CD4-positive, alpha-beta T cell treated with Interleukin-10 for 1 hour (primary cell): Measurements from ENCODE around the gene ADAMTSL1.
A peak's percentile ranks its signal among the peaks of the same experiment; 100 is the strongest.

Experiments
- DNase-seq: peaks from one replicate; pipeline ENCODE4 v3.0.0-alpha.2; 2020

Gene ADAMTSL1, protein sequence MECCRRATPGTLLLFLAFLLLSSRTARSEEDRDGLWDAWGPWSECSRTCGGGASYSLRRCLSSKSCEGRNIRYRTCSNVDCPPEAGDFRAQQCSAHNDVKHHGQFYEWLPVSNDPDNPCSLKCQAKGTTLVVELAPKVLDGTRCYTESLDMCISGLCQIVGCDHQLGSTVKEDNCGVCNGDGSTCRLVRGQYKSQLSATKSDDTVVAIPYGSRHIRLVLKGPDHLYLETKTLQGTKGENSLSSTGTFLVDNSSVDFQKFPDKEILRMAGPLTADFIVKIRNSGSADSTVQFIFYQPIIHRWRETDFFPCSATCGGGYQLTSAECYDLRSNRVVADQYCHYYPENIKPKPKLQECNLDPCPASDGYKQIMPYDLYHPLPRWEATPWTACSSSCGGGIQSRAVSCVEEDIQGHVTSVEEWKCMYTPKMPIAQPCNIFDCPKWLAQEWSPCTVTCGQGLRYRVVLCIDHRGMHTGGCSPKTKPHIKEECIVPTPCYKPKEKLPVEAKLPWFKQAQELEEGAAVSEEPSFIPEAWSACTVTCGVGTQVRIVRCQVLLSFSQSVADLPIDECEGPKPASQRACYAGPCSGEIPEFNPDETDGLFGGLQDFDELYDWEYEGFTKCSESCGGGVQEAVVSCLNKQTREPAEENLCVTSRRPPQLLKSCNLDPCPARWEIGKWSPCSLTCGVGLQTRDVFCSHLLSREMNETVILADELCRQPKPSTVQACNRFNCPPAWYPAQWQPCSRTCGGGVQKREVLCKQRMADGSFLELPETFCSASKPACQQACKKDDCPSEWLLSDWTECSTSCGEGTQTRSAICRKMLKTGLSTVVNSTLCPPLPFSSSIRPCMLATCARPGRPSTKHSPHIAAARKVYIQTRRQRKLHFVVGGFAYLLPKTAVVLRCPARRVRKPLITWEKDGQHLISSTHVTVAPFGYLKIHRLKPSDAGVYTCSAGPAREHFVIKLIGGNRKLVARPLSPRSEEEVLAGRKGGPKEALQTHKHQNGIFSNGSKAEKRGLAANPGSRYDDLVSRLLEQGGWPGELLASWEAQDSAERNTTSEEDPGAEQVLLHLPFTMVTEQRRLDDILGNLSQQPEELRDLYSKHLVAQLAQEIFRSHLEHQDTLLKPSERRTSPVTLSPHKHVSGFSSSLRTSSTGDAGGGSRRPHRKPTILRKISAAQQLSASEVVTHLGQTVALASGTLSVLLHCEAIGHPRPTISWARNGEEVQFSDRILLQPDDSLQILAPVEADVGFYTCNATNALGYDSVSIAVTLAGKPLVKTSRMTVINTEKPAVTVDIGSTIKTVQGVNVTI (N-terminal part only)

DNA sequence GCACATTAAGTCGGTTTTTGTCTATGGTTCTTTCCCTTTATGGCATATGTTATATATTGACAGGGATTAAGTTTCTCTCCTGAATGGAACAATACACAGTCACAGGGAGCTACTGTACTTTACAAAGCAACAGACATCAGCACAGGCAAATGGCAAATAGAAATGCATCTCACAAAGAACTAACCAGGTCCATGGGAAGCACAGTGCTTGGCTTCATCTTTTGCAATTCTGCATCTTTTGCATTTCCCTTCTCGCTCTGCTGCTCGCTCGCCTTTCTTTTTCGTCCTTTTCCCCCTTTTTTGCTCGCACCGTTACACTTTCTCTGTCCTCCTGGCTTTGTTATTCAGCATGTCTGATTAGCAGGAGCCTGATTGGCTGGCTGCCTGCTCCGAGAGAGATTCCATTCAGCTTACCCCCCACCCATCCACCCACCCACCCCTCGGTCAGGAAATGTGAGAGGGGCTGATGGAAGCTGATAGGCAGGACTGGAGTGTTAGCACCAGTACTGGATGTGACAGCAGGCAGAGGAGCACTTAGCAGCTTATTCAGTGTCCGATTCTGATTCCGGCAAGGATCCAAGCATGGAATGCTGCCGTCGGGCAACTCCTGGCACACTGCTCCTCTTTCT is at the start of gene ADAMTSL1:
Gene ADAMTSL1, plus strand, starts transcription at position 502 of the 628 bp plus-strand sequence. Its CDS starts 80 bp downstream, at position 582.
- no peak for DNase-seq

DNA sequence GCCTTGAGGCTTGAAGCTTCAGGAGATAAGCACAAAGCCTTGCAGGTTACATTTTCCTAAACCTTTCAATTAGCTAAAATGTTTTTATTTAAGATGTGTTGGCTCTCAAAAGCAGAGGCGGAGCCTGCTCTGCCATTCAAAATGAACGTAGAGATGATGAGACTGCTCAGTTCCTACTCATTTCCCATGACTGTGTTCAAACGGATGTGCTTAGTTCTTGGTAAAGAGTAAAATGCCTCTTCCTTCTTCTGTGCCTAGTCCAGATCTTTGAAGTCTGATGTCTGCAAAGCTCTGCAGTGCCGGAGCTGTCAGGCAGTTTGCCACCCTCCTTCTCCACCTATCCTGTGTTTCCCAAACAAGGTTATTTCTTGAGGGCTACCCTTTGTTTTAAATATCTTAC is 46.3 kb upstream of the ADAMTSL1 start:
- DNase-seq: no peak

DNA sequence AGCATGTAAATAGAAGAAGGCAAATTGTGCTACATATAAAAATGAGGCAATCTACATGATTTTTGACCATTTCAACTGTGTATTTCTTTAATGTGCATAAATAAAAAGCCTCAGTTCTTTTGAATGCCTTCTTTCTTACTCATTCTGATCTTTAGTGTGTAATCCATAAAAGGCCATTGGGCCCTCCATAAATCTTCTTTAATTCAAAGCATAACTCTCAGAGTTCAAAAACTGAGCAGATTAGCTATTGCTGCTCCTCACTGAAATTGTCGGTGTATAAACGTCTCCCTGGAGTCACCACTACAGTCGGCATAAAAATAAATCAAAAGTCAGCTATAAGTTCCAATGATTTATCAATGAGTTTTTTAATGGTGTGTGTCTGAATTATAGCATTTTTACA is 45.3 kb upstream of the ADAMTSL1 start:
- no peak for DNase-seq

DNA sequence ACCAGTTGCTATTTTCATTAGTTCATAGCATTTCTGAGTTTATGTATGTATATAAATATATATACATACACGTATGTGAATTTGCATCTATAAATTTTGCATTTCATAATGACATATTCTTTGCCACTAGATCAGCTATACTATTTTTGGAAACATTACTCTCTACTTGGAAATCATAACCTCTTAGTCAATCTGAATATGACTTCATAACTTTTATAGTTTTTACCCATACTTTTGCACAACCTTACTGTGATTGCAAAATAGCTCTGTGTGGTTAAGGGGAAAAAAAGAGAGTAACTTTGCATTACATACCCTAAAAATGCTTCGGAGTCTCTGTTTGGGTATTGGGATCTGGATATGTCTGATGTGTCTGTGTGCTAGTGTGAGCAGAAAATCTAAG is 44.9 kb upstream of the ADAMTSL1 start:
- no peak for DNase-seq

DNA sequence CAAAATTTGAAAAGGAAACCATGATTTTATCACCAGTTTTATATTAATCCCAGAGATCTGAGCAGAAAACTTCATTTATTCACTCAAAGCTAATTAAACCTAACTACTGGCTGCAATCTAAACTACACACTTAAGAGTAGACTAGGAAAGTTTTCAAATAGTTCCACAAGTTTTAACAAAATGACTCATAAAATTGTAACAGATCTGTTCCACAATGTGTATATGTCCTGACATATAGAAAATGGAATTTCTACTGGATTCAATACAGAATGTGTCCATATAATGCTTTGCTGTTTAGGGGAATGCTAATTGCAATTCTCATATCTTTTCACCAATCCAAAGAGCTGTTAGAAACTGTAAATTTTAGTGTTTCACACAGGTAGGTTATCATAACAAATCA is 40.3 kb upstream of the ADAMTSL1 start:
- no peak for DNase-seq

DNA sequence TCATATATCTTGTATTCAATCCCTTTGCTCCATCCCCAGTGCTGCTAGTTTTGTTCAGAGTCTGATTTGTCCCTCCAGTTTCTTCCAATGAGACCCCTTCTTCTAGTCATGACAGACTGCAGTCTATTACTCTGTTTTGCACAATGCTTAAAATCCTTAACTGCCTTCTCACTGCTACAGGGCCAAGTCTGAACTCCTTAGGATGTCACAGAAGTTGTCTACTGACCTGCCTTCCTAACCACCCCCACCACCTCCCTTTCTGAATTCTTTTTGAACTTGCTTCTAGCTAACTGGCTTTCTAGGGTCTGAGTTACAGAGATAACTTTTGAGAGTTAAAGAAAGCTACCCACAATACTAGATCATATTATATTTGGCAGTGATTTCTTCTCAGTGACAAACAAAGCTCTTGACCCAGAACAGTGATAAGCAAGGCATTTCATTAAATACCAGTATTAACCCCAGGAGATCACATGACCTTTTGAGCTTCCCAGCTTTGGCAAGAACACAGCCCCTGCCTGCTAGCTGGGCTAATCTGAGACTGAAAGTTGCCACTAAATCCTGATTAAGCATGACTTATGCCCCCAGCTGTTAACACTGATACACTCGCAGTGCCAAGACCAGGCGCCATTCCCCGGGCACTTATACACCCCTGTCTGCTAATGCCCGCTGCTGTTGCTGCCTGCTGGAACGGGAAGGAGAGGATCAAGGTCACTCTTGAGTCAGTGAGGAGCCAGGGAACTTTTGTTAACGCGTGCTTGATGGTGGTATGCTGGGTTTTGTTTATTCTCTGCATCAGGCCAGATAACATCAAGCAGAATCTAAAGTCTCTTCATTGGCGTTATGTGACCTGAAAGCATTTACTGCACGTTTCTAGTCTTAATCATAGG is 36.4 kb upstream of the ADAMTSL1 start:
- DNase-seq: no peak

DNA sequence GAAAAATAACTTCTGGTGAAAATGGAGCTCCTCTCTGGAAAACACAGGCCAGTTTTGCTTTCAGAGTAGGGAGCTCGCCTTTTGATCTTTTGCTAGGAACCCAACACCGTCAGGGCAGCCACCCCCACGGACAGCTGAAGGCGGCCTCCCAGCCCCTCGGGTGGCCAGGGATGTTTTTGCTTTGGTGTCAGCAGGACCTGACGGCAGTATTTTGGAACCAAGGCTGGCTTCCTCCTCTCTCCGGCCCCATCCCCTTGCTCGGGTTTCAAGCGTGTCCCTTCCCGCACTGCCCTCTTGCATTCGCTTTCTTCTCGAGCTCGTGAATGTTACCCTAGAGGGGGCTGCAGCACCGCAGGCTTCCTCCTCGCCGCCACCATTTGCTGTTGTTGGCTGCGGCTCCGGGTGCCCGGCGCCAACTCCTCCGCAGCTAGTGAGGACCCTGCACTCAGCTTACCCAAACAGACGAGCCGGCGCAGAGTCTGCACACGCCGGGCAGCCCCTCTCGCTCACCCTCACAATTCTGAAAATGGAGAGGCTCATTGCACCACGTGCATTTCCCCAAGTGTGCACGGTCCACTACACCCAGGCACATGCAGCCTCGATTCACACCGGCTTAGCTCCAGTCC is 35.5 kb upstream of the ADAMTSL1 start:
- no peak for DNase-seq

DNA sequence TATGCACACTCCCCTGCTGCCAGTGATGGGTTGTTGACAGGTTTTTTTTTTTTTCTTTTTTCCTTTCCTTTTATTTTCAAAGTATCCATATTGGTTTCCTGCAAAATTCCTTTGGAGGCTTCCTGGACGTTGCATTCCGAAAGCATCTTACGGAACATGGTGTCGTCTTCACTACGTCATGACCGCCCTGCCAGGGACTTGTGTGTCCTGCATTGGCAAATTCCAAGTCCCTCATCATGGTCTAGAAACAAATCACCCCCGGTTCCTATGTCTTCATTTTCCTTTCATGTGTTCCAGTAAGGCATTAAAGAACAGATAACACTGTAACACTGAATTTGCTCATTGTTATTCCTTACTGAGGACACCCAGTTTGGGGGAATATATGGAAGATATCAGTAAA is 35.0 kb upstream of the ADAMTSL1 start:
- DNase-seq: no peak

DNA sequence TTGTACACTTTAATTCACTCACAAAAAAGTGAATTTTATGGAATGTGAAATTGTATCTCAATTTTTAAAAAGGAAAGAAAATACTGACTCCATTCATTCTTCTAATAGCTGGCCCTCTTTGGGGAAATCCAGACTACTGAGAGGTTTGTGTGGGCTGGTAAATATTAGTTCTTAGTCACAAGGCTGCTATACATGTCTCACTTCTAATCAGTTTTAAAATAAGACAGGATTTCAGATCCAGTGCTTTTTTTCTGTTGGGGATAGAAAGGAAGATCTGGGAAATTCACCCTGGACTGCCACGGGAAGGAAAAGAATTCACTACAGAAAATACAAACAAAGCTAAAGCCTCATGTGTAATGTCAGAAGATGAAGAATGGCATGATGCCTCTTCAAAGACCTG is 32.7 kb upstream of the ADAMTSL1 start:
- no peak for DNase-seq

DNA sequence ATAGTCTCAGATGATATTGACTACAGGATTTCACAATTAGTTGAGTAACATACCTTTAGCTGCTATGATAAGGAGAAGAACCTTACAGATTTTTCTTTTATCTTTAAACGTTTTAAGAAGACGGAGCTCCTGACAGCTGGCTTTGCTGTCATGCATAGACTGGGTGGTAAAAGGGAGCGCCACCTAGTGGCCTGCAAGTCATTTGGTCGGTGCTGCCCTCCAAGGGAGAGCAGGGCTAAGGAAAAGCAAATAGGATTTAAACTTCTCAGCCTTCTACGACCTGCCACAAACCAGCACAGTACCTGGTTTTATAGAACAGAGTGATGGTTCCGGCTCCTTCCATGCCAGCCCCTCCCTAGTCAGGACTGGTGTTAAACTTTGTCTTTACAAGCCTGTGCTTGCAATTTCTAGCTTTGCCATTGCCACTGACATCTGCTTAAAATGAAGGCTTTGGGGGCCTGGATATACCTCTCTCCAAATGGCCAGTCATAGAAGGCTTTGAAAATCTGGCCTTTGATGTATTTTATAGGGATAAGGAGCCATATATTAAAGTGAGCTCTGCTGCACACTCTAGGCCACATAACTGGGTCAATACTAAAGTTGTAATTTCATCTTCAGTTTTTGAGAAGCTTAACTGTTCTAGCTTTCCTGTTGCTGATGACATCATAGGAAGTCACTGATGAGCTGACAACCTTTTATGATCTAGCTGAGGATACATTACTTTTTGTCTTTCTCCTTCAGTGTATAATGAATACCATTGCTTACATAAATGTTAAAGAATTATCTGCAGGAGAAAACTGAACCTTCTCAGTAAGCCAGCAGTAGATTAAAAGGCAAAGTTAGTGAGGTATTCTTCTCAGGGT is 31.1 kb upstream of the ADAMTSL1 start:
- peak; percentile 33 for DNase-seq

DNA sequence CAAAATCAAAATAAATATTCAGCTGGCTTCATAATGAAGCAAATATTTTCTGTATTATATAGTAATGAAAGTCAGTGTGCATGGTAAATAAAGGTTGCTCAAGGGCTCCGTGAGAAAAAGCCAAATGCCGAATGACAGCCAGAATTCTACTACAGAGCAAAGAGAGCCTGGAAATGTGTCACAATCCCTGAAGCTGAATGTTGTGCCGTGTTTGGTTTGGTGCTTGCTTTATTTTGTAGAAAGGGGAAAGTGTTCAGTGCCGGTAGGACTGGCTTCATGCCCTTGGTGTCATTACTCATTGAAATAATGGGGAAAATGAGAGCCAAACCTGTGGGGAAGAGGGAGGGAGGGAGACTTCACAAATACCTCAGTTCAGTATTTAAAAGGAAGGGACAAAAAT is 26.8 kb upstream of the ADAMTSL1 start:
- DNase-seq: no peak

DNA sequence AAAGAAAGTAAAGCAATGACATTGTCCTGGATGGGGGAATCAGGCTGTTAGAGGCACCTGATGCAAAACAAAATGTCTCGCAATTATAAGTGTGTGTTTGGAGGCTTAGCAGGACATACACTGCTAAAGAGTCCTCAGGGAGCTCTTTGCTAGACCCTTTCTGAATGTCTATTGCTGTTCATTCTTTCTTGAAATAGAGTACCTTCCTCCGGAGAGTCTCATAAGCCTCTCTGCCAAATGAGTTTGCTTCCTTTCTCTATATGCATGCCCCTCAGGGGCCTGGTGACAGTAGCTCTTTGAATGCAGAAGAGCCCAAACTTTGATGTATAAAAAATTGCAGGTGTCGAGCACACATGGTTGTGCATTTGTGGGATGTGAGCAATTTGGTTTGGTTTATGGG is 26.4 kb upstream of the ADAMTSL1 start:
- DNase-seq: no peak

DNA sequence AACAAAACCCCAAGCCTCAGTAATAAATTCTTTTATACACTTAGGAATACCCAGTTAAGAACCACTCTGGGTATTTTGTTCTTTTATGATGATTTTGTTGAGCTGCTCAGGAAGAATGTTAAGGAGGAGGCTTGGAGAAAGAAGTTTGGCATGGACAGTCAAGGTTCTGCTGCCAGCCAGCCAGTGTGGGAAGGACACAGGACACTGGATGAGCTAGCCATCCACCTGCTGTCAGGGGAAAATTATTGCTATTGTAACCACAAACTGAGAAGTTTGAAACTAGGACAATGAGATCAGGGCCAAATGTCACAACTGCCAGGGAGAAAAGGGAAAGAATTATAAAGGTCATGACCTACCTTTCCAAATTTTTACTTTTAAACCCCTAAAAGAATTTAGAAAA is 25.9 kb upstream of the ADAMTSL1 start:
- no peak for DNase-seq

DNA sequence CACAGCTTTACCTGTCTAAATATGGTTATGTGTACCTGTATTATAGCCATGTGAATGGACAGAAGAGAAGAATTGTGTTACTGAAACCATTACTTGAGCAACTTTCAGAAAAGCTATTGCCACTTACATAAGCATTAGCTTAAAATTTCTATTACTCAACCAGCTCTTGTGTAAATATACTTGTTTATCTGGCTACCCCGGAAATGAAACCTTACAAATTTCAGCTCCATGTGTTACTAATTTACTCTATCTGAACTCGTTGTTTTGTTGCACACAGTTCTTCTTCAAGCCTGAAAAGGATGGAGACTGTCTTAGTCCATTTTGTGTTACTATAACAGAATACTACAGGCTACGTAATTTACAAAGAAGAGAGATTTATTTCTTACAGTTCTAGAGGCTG is 22.5 kb upstream of the ADAMTSL1 start:
- DNase-seq: no peak

DNA sequence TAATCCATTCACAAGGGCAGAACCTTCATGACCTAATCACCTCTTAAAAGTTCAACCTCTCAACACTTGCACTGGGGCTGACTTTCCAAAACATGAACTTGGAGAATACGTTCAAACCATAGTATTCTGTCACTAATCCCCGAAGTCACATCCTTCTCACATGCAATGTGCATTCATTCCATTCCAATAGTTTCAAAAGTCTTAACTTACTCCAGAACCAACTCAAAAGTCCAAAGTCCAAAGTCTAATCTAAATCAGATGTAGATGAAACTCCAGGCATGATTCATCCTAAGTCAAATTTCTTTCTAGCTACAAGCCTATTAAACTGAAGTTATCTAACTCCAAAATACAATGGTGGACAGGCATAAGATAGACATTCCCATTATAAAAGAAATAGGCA is 21.7 kb upstream of the ADAMTSL1 start:
- no peak for DNase-seq

DNA sequence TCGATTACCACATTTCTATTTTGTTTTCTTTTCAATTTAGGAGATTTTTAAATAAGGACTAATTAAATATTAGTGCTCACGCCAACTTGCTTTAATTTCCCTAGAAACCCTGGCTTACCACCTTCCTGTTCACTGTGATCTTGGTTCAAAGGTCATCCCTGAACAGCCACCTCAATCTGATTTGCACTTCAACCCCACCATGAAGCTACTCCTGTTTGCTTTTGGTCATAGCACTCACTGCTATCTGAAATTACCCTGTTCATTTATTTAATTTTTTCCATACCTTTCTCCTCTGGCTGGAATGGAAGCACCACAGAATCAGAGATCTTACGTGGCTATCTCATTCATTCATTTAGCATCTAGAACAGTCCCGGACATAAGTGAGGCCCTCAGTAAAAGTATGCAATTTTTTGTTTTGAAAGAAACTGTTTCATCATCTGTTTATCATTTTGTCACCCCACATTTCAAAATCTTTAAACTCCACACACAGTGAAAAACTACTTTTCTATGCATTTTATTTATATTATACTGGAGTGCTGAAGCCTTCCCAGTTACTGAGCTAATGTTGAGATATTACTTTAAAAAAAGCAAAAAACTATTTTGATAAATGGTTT is 17.2 kb upstream of the ADAMTSL1 start:
- DNase-seq: no peak

DNA sequence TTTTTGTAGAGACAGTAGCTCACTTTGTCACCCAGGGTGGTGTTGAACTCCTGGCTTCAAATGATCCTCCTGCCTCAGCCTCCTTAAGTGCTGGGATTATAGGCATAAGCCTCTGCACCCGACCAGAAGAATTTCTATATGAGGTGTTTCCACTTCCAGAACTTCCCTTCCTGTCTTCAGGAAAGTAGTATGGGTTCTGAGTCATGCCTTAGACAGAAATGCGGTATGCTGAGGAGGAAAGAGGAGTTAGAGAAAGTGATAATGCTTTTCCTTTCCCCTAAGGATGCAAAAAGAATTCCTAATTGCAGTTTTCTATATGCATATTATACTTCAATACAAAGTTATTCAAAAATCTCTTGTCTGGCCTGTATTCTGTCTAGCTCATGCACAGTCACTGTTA is 16.4 kb upstream of the ADAMTSL1 start:
- no peak for DNase-seq

DNA sequence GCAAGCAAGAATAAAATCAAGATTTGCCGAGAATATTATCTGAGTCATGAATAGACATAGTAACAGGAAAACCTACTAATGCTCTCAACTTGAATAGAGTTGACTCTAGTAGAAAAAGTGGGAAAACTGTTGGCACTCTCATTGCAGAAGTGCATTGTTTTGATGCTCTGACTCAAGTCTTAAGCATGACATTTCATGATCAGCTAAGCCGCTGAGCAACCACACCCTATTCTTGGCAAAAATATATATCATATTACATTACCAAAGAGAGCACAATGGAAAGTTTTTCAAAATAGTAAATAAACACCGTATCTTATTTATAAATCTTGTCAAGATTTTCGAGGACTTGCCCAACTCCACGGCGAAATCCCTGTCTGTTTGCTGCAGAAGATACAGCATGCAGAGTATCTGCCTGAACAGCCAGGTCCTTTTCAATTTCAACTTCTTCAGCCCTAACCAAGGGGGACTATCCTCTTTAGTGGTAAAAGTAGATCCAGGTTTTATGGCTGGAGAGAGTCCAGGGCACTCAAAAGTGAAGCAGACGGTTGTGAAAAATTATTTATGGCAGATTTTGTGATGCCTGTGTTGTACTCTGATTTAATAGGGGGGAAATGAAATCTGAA is 13.9 kb upstream of the ADAMTSL1 start:
- DNase-seq: no peak

DNA sequence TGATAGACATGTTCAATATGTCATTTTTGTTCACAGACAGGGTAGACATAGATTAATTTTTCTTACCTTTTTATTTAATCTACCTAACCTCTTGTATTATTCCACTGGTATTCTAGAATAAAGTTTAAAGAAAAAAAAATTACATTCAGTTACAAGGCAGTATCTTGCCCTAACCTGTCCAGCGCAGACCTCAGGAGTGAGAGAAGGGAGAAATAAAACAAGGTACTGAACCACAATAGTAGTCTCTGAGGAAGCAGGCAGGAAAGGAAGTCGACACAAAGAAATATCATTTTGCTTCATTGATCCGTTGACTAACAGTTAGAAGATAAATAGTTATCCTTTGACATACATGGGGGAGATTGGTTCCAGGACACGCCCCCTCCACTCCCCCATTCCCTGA is 12.5 kb upstream of the ADAMTSL1 start:
- no peak for DNase-seq
